IPS-18c (cell line): ENCODE data around the gene GHRL.

Experiments
- H3K4me3 ChIP-seq: 2 replicates; pipeline ENCODE4 v1.7.0; 2013; ENCODE audit warnings: low read depth, mild to moderate bottlenecking, low read length, moderate library complexity; ENCODE audit not compliant: insufficient read depth
- H3K9me3 ChIP-seq: one replicate; pipeline ENCODE4 v1.6.1; 2013; ENCODE audit warnings: mild to moderate bottlenecking, low read length, moderate library complexity; ENCODE audit not compliant: control insufficient read depth, insufficient read depth

Gene GHRL, protein sequence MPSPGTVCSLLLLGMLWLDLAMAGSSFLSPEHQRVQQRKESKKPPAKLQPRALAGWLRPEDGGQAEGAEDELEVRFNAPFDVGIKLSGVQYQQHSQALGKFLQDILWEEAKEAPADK

DNA sequence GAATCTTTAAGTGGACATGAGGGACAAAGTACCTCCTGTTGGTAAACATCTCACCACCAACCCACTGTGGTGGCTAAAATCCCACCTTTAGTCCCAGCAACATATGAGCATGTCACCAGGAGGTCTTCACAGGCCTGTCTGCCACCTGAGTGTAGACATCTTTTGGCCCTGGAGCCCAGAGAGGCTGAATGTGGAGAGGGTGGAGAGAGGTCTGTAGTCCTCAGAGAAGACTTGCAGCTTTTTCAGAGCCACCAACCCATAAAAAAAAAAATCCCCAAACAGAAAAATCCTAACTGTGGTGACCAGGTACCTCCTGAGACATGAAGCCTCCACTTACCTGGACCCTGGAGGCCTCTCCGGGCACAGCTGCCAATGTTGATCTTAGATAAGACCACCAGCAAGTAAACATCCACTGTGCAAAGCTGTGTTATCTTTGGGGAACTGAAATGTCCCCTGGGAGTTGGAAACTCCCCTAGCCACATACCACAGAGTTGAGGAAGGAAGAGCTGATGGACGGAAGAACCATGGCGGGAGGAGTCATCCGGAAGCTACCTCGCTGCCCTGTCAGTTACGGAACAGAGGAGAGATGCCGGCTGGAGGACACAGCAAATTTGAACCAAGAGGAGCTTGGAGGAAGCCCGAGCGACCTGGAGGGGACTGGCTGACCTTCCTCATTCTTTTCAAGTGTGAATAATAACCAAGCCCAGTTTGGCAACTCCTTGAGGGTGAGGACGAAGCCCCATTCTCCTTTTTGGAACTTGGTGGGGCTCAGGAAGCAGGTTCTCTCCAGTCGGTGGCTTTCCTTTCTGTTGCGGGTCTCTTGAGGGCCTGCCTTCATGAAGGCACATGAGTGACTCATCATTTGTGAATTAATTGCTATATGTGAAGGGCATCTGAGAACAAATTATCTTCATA is at the start of gene GHRL:
Gene GHRL (minus strand): TSS at position 443 of the 915 bp plus-strand sequence. CDS start 2,767 bp downstream, outside the sequence.
- no peak within 1 kb of the TSS for H3K4me3 ChIP-seq

DNA sequence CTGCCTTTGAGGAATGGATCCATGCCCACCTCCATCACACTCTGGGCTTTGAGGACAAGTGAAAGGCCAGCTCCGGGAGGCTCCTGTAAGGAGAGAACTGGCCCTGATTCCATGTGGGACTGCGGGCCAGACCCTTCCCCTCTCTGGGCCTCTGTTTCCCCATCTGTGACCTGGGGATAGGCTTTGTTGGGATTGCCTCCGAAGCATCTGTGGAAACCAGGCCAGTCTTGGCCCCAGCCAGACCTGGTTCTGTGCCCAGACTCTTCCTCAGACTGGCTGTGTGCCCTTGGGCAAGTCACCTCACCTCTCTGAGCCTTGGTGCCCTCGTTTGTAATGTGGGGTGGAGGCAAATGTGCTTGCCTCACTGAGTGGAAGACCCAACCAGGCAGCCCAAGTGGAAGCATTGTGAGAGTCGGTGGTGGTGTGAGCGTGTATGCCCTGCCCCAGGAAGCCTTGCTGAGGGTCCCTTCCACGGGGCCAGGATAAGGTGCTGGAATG is 49.2 kb upstream of the GHRL start:
- H3K9me3 ChIP-seq: no peaks in the 10 kb centered on the region
- no peak overlapping the region for H3K4me3 ChIP-seq

More for the DNA sequence above, at the start of gene GHRL:
- no peaks in the 10 kb centered on the region for H3K9me3 ChIP-seq

DNA sequence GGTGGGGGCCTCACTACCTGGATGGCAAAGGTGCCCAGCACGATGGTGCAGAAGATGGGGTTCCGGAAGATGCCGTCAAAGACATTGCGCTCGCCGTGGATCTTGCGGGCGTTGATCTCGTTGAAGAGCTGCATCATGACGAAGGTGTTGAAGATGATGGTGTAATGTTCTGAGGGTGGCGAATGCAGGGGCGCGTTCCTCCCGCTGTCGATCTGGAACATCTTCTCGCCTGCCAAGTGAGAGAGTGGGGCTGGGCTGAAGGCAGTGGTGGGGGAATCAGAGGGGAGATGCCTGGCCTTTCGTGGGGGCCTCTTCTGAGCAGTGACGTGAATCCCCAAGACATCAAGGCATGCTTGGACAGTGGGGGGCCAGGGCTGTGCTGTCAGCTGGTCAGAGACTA is 47.7 kb upstream of the GHRL start:
- no peaks in the 10 kb centered on the region for H3K9me3 ChIP-seq
- no peak overlapping the region for H3K4me3 ChIP-seq

DNA sequence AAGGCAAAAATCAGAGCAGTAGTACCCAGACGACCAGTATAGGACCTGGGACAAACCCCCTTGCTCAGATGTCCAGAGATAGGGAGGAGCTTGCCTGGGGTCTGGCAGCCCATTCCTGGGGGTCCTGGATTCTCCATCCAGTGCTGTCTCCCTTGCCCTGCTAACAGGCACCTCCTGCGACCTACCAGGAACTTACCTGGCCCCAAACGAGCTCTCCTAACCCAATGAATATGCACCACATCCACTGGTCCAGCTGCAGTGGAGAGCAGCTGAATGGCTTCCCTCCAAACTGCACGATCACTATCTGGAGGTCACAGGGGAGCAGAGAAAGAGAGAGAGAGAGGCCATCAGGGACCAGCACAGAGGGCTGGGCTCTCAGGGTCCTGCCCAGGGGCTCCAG is 47.3 kb upstream of the GHRL start:
- no peak overlapping the region for H3K4me3 ChIP-seq
- no peaks in the 10 kb centered on the region for H3K9me3 ChIP-seq

DNA sequence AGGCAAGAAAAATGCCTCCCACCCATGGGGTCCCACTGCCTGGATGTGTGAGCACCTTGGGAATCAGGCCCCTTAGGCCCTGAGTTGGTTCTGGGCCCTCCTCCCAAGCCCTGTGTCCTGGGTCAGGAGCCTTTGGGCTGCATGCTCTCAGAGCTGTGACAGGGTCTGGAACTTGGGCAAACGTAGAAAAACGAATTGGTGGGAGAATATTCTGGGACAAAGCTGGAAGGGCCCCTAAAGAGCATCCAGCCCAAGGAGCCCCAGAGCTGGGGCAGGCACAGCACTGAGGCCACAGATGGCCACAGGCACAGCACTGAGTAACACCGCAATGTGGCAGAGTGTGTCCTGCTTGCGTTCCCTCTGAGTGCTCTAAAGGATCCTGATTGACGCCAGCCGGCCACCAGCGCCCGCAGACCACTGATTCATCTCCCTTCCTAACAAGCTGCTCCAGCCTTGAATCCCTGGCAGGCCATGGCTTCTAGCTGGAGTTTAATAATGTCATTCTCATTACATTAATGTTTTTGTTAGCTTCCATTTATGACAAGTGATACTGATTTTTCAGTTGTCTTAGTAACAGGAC is 46.7 kb upstream of the GHRL start:
- Histone ChIP-seq H3K9me3 (no peaks in the 10 kb centered on the region), H3K4me3 (no peak overlapping the region)

DNA sequence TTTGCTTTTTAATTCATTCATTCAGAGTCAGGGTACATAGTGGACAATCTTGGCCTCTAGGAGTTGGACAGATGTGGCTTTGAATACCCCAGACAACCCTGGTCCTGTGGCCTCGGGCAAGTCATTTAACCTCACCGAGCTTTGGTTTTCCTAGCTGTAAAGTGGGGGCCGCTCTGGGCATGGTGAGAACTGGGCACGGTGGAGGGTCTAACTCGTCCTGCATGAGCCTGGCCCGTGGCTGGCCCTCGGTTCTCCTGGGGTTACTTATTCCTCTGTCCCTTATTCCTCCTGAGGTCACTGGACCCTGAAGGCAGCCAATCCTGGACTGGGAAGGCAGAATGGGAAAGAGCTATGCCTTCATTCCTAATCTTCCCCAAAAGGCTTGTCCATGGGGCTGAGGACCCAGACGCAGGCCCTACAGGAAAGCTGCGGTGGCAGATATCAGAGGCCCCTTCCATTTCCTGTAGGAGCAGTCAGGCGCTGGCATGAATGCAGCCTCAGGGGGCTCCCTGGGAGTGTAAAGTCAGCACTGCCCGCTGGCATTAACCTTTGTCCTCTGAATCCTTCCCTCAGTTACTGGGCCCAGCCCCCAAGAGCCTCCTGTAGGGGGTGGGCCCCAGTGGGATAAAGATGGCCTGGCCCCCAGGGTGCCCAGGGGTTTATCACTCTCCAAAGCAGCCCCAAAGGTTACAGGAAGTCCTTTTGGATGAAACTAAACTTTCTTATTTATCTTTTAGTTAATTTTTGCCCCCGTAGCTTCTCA is 46.0 kb upstream of the GHRL start:
- Histone ChIP-seq H3K4me3 (no peak overlapping the region), H3K9me3 (no peaks in the 10 kb centered on the region)

DNA sequence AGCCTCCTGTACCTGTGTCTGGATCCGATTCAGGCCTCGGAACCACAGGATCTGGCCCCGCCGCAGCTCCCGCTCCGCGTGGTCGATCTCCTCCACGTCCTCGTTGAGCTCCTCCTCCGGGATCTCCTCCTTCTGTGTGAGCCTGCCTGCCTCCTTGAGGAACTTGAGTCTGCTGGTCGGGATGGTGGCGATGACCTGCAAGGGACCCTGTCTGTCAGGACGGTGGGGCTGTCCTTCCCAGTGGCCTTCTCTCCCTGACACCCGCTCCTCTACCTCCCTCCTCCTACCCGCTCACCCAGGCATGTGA is 45.4 kb upstream of the GHRL start:
- Histone ChIP-seq H3K9me3 (no peaks in the 10 kb centered on the region), H3K4me3 (no peak overlapping the region)

DNA sequence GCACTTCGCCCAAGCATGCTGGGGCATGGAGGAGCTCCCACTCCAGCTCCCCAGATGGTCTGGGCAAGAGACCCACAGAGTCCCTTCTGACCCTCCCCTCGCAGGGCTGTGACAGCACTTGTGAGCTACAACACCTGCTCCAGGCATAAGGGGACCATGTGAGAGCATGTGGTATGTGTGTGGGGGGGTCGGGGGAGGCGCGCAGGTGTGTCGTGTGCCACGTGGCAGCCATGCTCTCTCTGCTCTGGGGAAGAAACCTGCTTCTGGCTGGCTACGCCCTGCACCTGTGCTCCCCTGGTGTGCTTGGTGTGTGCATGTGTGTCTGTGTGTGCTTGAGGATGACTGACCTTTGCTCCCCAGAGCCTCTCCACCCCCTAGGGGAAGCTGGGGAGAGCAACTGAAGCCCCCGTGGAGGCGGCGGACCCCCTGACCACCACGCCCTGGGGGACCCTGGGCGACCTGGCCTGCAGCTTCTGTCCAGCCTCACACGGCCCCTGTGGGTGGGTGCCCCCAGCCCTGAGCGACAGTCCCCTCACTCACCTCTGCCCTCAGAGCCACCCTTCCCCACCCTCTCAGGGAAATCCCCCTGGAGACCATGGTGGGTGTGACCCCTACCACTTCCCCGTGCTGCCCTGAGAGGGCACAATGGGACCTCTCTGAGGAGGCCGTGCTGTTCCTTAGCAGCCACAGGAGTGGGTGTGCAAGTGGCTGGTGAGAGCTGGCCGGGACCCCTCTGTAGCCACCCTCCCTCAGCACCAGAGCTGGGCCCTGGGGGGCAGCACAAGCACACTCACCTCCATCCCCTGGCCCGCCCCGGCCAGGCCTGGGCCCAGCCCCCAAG is 44.8 kb upstream of the GHRL start:
- Histone ChIP-seq H3K4me3 (no peak overlapping the region), H3K9me3 (no peaks in the 10 kb centered on the region)

DNA sequence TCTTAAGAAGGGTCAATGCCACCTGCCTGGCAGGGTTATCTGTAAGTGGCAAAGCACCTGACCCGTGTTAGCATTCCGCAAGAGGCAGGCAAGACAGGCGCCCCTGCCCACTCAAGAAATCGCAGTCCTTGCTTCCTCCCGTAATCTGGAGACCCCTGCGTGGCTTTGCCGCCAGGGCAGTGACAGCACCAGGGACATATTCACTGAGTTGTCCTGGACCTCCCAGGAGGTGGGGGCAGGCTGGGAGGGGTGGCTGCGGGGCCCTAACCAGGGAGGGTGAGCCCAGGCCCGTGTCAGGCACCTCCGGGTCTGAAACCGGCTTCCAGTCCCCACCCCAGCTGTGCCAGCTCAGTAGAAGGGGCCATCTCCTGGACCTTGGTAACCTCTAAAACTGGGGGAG is 44.0 kb upstream of the GHRL start:
- Histone ChIP-seq H3K4me3 (no peak overlapping the region), H3K9me3 (no peaks in the 10 kb centered on the region)

DNA sequence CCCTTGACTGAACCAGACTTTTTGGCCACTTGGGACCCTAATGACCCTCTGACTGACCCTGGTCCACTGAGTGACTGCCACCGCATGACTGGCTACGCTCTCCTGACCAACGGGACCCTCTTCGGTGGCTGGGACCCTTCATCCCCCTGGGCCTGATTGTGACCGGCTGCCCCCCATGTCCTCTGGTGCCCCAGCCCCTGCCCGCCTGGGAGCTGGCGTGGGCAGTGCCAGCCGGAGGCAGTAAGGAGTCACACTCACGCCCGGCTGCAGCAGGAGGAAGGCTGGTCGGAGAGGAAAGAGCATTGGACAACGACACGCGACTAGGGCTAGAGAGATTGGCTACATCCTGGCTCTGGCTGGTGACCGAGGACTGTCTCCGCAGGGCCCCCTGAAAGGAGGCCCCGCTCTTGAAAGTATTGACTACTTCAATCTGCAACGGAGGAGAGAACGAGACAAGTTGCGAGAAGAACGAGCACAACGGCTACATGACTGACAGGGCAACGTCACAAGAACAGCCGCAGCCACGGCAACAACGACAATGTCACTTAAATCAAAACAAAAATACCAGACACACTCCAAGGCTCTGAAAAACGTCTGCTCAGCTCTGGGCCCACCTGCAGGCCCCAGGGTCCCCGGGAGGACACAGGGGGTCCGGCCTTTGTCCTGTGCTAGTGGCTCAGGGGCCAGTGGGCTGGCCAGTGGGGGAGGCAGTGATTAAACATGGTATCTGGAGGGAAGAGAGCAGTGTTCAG is 43.3 kb upstream of the GHRL start:
- Histone ChIP-seq H3K4me3 (no peak overlapping the region), H3K9me3 (no peaks in the 10 kb centered on the region)

DNA sequence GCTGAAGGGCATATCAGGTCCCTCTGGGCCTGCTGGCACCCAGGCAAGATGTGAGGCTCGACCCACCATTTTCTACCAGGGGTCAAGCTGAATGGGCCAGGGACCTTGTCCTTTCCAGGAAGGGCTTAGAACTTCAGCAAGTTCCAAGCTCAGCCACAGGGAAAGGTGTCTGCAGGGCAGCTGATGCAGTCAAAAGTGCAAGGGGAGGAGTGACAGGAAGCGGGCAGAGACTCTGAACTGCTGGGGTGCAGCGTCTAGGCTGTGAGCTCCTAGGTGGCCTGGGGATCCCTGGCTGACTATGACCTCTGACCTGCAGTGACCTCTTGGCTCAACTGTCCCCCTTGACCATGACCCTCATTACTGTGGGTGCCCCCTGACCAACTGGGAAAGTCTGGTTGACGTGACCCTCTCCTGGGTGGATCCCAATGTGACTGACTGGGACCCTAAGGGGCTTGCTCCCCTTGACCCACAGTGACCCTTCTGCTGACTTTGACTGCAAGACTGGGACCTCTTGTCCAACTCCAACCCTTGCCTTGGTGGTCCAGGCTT is 42.5 kb upstream of the GHRL start:
- H3K4me3 ChIP-seq: no peak overlapping the region
- no peaks in the 10 kb centered on the region for H3K9me3 ChIP-seq

DNA sequence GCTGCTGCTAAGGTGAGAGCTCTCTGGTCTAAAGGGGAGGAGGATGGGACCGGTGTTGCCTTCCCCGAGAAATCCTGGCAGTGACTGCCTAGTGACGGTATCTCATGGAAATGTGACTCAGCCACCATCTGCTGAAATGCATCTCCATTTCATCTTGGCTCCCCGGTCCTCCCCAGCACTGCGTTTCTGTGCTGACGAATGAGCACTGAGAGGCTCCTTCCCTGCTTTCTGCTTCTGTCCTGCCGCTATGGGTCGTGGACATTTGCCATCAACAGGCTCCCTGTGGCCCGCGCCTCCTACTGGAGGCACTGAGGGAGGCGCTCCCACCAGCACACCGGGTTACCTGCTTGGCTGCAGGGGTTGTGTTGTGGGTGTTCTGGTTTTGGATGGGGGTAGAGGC is 41.7 kb upstream of the GHRL start:
- Histone ChIP-seq H3K9me3 (no peaks in the 10 kb centered on the region), H3K4me3 (no peak overlapping the region)

DNA sequence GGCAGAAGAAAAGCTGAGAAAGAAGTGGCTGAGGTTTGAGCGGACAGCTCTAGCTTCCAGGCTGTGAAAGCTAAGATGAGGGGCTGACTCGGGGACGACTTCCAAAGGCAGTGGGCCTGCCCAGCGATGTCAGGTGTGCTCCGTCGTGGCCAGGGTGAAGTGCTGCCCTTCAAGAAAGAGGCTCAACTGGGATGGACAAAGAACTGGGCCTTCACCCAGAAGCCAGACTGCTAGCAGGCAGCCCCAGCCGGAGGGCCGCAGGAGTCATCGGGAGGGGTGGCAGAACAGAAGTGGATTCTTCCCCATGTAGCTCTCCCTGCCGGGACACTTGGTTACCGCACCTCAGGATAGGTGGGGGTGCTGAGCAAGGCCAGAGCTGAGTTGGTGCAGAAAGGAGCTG is 41.3 kb upstream of the GHRL start:
- H3K9me3 ChIP-seq: no peaks in the 10 kb centered on the region
- no peak overlapping the region for H3K4me3 ChIP-seq

DNA sequence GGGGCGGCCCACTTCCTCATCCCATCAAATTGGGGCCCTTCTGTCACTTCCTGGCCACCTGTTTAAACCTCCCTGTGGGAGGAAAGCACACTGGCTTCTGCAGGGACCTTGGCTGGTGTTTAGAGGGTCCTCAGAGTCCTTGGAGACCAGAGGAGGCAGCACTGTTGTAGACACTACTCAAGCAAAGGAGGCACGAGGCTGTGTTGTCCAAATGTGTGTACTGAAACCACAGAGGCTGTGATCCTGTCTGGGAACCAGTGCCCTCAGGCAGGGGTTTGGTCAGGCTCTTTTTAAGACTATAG is 40.6 kb upstream of the GHRL start:
- Histone ChIP-seq H3K4me3 (no peak overlapping the region), H3K9me3 (no peaks in the 10 kb centered on the region)

DNA sequence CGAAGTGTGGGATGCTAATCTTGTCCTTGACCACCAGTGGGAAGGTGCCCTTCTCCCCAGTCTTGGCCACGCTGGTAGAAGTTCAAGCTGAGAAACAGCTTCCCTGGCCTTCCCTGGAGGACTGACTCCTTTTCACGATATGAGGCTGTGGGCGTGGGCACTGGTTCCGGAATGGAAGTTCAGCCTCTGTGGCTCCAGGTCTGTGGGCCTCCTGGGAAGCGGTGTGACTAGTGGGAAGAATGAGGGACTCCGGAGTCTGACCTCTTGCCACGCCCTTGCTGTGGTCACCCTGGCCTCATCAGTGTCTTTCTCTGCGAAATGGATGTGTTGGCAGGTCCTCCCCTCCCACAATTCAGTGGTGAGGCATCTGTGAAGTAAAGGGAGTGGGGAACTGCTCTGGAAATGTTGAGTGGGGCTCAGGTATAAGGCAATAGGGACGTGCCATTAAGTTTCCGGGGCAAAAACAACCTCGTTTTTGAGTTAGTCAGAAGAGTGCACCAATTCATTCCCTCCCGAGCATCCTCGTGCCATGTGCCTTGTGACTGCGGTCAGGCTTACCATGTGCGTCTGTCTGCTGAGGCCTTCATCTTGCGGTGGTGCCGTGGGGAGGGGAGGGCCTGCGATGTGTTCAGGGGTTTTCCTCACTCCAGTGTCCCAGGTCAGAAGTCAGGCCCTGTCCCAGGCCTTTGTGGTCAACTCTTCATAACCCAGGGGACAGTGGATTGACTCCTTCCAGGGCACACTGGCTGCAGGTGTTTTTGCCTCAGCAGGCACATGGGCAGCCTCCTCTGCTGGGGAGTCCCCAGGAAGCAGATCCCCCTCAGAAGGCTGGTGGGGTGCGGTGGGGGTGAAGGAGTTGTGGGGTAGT is 40.0 kb upstream of the GHRL start:
- H3K4me3 ChIP-seq: no peak overlapping the region

More for the DNA sequence above, 40.0 kb upstream of the GHRL start:
- H3K9me3 ChIP-seq: no peaks in the 10 kb centered on the region
